TTC549 (cell line): Measurements from ENCODE around the gene MFSD6.

Experiments used
- FAIRE-seq: peaks from 2 replicates; lab custom pipeline; 2012; peaks lifted over from hg19 to GRCh38; lab: Jason Lieb, UNC

Gene MFSD6

DNA sequence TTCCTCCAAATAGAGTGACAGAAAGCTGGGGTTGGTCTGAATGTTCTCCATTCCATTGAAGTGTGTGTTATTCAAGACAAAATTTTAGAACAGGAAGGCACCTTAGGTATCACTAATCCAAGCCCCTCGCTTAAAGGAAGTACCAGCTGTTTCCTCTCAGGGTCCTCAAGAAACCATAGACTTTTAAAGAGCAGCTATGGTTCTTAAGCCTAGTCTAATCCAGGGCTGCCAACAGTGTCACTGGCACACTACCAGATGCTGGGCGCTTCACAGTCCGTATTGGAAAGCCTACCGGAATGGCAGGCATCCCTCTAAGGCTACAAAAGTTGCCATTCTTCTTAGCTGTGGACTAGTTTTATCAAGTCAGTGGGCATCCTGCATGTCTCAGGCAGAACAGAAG lies 124.4 kb downstream of the MFSD6 start:
- FAIRE-seq, result no peak

DNA sequence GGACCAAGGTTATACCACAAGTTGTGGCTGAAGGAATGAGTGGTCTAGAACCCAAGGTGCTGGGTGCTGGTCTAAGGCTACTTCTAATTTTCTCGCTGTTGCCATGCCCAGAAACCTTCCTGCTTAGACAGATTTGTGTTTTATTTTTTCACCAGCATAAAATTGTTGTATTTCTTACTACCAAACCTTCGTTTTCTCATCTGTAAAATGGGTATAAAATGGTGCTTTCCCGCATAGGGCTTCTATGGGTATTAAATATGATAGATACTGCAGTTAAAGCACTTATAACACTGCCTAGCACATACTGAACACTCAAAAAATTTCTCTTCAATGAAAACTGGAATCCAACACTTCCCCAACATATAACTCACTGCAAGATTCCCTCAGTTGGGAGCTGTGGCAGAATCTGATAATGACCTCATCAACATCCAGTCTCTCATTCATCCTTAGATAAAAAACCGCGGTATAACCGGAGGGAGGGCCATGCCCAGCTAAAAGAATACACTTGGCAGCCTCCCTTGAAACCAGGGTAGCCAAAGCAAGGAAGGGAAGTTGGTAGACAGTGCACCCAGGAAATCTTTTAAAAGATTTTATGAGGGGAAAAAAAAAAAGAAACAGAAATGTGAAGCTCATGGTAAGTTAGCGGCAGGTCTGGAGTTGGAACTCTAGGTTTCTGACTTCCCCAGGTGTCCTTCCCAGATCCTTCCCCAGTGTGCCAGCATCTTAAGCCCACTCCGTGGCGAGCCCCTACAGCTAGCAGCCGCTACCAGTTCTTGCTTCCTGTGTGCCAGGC lies 125.2 kb downstream of the MFSD6 start:
- FAIRE-seq, result no peak

DNA sequence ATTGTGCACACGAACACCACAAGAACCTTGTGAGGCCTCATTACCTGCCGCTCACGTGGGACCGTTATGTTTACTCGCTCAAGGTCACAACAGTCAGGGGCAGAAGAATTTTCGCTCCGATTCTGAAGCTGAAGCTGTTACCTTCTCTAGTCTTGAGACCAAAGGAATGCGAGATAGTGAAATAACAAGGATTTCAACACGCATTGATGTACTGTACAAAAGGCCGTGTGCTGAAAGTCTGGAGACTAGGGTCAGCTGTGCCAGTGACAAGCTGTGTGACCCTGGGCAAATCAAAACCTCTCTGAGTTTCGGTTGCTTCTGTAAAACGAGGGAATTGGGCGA lies 125.8 kb downstream of the MFSD6 start:
- no peak for FAIRE-seq

DNA sequence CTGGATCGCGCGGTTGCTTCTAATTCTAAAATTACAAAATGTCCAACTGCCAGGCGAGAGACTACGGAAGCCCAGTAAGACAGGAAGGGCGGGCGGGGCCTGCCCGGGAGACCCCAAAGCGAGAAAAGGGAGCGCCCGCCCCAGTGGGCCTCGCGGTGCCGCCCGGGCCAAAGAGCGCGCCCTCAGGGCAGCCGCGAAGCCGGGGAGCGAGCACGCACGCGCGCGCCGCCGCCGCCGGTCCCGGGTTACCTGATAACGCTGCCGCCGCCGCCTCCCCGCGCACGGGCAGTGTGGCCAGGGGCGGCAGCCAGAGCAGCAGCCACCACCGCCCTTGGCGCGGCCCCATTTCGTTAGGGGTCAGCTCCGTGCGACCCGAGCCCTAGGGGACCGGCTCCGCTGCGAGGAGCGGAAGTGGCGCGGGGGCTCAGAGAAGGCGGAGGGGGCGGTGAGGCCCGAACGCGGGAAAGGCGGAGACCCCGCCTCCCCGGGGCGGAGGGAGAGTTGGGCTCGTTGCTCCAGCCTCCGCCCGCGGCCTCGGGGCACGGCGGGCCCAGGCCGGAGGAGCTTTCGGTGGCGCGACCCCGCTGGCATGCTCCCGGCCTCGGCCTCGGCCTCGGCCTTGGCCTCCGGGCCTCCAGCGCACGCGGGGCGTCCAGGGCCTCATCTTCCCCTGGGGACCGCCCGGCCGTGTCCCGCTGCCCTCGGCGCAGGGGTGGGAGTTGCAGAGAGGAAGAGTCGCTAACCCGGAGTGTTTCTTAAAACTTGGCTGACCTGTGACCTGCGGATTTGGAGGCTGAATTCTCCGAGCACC lies 126.4 kb downstream of the MFSD6 start, which contains the start of gene NEMP2:
Gene NEMP2 (minus strand): TSS at position 413 of the 811 bp plus-strand sequence. CDS start 67 bp downstream, at position 346.
- FAIRE-seq, result no peak

DNA sequence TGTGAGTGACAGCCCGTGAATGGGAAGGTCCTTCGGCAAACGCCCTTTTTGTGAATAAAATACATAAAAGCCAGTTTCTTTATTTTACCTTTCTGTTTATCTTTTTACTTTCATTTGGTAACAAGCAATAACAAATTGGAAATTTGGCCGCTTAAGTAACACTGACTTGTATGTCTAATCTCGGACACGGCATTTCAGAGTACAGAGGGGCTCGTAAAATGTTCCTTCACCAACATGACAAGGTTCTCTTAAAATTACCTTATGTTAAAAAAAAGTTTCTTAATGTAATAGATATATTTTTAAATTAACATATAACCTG lies 126.9 kb downstream of the MFSD6 start:
- FAIRE-seq, result no peak

DNA sequence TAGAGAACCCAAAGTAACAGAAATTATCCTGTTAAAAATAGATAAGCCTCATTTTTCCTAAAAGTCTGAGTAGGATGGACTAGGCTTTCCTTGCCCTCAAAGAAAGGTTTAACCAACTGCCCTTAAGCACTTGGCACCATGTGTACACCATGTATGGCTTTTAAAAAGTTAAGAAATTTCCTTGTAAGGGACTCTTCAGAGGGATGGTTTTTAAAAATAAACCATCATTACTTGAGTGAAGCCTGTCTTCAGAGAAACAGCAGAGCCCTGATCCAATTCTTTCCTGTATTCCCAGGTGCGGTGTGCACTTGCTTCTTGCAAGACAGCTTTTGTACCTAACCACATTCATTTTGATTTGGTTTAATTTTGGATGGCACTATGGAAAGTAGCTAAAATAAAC lies 127.4 kb downstream of the MFSD6 start:
- FAIRE-seq, result no peak

DNA sequence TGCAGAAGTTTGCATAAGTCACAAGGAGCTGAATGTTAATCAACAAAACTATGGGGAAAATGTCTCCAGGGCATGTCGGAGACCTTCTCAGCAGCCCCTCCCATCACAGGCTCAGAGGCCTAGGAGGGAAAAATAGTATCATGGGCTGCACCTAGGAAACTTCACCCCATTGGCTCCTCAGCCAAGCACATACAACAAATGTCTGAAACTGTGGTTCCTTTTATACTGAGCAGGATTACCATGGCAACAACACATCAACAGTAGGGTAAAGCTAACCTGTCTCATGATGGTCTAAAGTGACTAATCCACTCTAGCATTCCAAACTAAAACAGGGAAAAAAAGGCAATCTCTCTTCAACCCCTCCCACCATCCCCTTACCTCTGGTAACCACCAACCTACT lies 129.6 kb downstream of the MFSD6 start:
- no peak for FAIRE-seq

DNA sequence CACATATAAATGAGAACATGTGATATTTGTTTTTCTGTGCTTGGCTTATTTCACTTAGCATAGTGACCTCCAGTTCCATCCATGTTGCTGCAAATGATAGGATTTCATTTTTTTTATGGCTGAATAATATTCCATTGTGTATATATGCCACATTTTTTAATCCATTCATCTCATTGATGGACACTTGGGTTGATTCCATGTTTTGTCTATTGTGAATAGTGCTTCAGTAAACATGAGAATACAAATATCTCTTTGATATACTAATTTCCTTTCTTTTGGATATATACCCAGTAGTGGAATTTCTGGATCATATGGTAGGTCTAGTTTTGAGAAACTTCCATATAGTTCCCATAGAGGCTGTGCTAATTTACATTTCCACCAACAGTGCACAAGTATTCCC lies 130.0 kb downstream of the MFSD6 start:
- FAIRE-seq, result no peak

DNA sequence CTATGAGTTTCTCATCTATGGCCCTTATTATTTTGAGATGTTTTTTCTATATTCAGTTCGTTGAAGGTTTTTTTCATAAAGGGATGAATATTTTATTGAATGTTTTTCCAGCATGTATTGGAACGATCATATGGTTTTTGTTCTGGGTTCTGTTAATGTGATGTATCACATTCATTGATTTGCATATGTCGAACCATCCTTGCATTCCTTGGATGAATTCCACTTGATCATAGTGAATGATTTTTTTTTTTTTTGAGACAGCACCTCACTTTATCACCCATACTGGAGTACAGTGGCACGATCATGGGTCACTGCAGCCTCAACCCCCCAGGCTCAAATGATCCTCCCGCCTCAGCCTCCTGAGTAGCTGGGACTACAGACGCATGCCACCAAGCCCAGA lies 131.9 kb downstream of the MFSD6 start:
- no peak for FAIRE-seq

DNA sequence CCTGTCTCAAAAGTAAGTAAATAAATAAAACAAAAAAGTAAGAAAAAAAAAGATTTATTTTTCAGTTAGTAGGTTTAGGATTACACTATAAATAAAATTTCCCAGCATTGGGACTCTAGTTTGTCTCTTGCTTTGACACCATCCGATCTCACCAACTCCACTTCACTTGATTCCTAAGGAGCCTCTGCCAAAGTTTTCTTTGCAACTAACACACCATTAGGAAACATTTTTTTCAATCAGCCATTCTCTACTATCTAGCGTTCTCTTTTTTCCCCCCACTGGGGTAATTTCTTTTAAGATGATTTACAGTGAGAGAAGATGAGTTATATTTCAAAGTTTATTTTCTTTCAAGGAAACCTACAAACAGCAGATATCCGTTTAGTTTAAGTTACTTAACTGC lies 136.9 kb downstream of the MFSD6 start:
- FAIRE-seq, result no peak

DNA sequence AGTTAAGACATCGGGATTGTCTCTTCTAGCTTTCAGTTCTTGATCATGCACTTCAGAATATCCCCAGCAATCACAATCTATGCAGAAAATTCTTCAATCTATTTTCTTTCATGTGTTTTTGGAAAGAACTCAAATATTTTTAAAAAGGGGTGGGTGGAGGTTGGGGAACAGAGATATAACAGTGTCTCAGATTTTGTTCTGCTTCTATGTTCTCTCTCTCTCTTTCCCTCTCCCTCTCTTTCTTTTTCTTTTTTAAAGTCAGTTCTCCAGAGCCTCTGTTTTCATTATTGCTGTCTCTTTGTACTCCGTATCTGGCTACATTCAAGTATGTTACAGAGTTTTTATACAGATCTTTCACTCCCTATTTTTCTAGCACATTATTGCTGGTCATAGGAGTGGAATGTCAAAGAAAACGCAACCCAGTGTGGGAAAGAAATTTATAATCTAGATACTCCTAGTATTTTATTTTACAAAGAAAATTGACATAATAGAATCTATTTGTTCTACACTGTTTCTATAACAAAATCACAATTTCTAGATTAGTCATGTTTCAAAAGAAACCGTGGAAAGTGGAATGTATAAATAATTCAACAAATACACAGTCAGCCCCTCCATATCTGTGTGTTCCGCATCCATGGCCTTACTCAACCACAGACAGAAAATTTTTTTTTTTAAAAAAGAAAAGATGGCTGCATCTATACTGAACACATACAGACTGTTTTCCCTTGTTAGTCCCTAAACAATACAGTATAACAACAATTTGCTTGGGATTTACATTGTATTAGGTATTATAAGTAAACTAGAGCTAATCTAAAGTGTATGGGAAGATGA lies 137.6 kb downstream of the MFSD6 start:
- no peak for FAIRE-seq

DNA sequence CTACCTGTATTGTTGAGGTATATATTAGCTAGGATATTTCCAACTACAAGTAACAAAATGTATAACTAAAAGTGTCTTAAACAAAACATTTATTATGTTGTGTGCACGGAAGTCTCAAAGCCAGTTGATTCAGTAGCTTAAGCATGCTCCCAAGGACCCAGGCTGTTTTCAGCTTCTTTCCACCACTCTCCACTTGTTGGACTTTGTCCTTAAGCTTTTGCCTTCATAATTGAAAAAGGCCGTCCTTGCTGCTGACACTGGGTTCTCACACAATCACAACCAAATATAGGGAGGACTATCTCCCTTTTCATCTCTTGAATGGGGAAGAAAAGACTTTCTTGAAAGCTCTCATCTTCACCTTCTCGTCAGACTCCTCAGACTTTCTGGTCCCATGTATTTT lies 138.6 kb downstream of the MFSD6 start:
- no peak for FAIRE-seq

DNA sequence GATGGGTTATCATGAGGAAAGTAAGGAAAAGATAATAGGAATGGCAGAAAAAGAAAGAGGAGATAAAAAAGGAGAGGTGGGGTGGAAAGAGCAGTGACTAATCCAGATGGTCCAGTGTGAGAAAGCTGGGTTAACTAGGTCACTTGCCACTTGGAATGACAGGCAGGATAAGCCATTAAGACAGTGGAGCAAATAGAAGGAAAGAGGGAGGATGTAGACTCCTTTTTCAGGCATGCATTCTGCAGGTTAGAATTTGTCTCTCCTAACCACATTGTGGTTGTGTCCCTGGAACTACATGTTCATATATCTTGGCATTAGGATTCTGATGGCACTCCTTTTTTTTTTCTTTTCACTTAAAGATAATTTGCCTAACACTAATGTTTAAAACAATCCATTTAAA lies 139.7 kb downstream of the MFSD6 start:
- FAIRE-seq, result no peak

DNA sequence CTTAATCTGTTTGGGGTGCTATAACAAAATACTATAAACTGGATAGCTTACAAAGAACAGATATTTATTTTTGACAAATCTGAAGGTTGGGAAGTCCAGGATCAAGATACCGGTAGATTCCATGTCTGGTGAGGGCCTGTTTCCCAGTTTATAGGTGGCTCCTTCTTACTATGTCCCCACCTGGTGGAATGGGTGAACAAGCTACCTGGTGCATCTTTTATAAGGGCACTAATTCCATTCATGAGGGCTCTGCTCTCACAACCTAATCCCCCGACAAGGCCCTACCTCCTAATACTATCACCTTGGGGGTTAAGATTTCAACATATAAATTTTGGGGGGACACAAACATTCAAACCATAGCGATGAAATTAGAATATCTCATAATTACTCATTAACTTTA lies 142.0 kb downstream of the MFSD6 start:
- no peak for FAIRE-seq
